Keratinocyte (primary cell): ENCODE data around the gene MYLK3. TPM values are rescaled to one million over a fixed set of nuclear protein-coding genes. Genes with fewer than 3 reads are reported as not detected.

Source experiments
- DNase-seq: peaks from one replicate; pipeline ENCODE4 v3.0.0-alpha.2; 2011; ENCODE audit warnings: low read depth, missing footprints, low spot score
- FAIRE-seq: peaks from 2 replicates; lab custom pipeline; 2011; peaks lifted over from hg19 to GRCh38; lab: Jason Lieb, UNC
- H2AFZ ChIP-seq: 2 replicates; pipeline ENCODE4 v1.6.0; 2012; ENCODE audit warnings: low read length, control low read depth, inconsistent platforms; ENCODE audit not compliant: control insufficient read depth
- H3K27ac ChIP-seq: 2 replicates; pipeline ENCODE4 v1.5.1; 2011; ENCODE audit warnings: low read length; ENCODE audit not compliant: control insufficient read depth, insufficient read depth
- H3K27me3 ChIP-seq: 3 replicates; pipeline ENCODE4 v1.6.0; 2011; ENCODE audit warnings: low read length; ENCODE audit not compliant: control insufficient read depth, insufficient read depth; ENCODE audit errors: extremely low read depth
- H3K36me3 ChIP-seq, 2 experiments: 2 replicates in 1 of 2; 3 replicates in 1 of 2; pipeline ENCODE4 v1.5.1; 2011; ENCODE audit warnings: low read length in 2 of 2, mild to moderate bottlenecking in 1 of 2; ENCODE audit not compliant: control insufficient read depth in 2 of 2, insufficient read depth in 2 of 2; ENCODE audit errors: extremely low read depth in 1 of 2
- H3K4me1 ChIP-seq: 3 replicates; pipeline ENCODE4 v1.5.1; 2011; ENCODE audit warnings: low read length; ENCODE audit not compliant: control insufficient read depth, insufficient read depth; ENCODE audit errors: extremely low read depth
- H3K4me2 ChIP-seq: 3 replicates; pipeline ENCODE4 v1.6.0; 2011; ENCODE audit warnings: low read depth, low read length; ENCODE audit not compliant: control insufficient read depth, insufficient read depth; ENCODE audit errors: extremely low read depth
- H3K4me3 ChIP-seq, 3 experiments: fragments of 200-600 bp in 1 of 3; sonication (generic) in 1 of 3; 2 replicates in 2 of 3; 3 replicates in 1 of 3; pipeline ENCODE4 v1.5.1; 2011 to 2016; ENCODE audit warnings: low read length in 3 of 3, mild to moderate bottlenecking in 3 of 3, control low read depth in 2 of 3, inconsistent platforms in 1 of 3, low read depth in 1 of 3, mixed read lengths in 1 of 3, mixed run types in 1 of 3, moderate library complexity in 1 of 3; ENCODE audit not compliant: control insufficient read depth in 2 of 3, insufficient read depth in 2 of 3; ENCODE audit errors: extremely low read depth in 1 of 3
- H3K79me2 ChIP-seq: 2 replicates; pipeline ENCODE4 v1.6.0; 2012; ENCODE audit warnings: low read length; ENCODE audit not compliant: control insufficient read depth, insufficient read depth
- H3K9ac ChIP-seq: 3 replicates; pipeline ENCODE4 v1.6.0; 2011; ENCODE audit warnings: low read length; ENCODE audit not compliant: control insufficient read depth, insufficient read depth; ENCODE audit errors: extremely low read depth
- H3K9me1 ChIP-seq: 3 replicates; pipeline ENCODE4 v1.6.0; 2011; ENCODE audit warnings: low read length; ENCODE audit not compliant: control insufficient read depth, insufficient read depth; ENCODE audit errors: extremely low read depth
- H3K9me3 ChIP-seq: 2 replicates; pipeline ENCODE4 v1.5.1; 2012; ENCODE audit warnings: low read depth, low read length; ENCODE audit not compliant: control insufficient read depth
- H4K20me1 ChIP-seq: 3 replicates; pipeline ENCODE4 v1.6.0; 2011; ENCODE audit warnings: low read length; ENCODE audit not compliant: control insufficient read depth, insufficient read depth; ENCODE audit errors: extremely low read depth
- CTCF ChIP-seq, 3 experiments: IDR thresholded peaks in 1 of 3; conservative IDR thresholded peaks in 1 of 3; optimal IDR thresholded peaks in 1 of 3; 2 replicates in 2 of 3; 3 replicates in 1 of 3; pipeline versions ENCODE3 to v1.5.1; 2011; ENCODE audit warnings: low read length in 3 of 3, mild to moderate bottlenecking in 3 of 3, moderate library complexity in 2 of 3, control low read depth in 1 of 3, inconsistent platforms in 1 of 3; ENCODE audit not compliant: insufficient read depth in 2 of 3; ENCODE audit errors: extremely low read depth in 1 of 3
- EZH2 ChIP-seq: IDR thresholded peaks from one replicate; pipeline ENCODE4 v1.6.1; 2012; ENCODE audit warnings: inconsistent platforms, mild to moderate bottlenecking, low read length, moderate library complexity
- dilution Hi-C: fragments of 300-500 bp; cut with MboI; formaldehyde crosslinking; loops from one replicate; pipeline ENCODE4 v1.7.0; 2020; ENCODE audit warnings: low sequenced_read_pairs; ENCODE audit not compliant: extremely low pct_ligation_motif_present
- polyA plus RNA-seq, 5 experiments: library from polyadenylated mRNA; depleted of rRNA in 3 of 5; stranded (reverse) in 3 of 5; stranded (forward) in 1 of 5; unstranded in 1 of 5; fragments of >200 nt; gene quantifications; 1 replicate in 1 of 5; 2 replicates in 3 of 5; 3 replicates in 1 of 5; pipeline versions ENCODE4 v1.2.1 to v1.2.3, GENCODE V29; 2011 to 2012; ENCODE audit warnings: missing spikeins in 2 of 5, low read depth in 1 of 5, low replicate concordance in 1 of 5

The MYLK3 gene
- polyA plus RNA-seq, 1 donor (not counting 4 experiments of a cell fraction or from before 2014, with no cell fraction given): 0.03 TPM

GRCh38 chr16:46711106-46712058 is 36.8 kb downstream of the MYLK3 start:
- H3K4me3 ChIP-seq: no peak overlapping the region
- TF ChIP-seq CTCF (optimal IDR thresholded peaks at IDR 0.05 in 1 of 3, IDR thresholded peaks at IDR 0.05 in 1 of 3, conservative IDR thresholded peaks at IDR 0.05 in 1 of 3; ENCODE audit: extremely low read depth in 1 of 3, insufficient read depth in 2 of 3, low read length in 3 of 3): no peak
- no peak for TF ChIP-seq EZH2
- no peak for DNase-seq
- H3K4me1 ChIP-seq: no peaks in the 10 kb centered on the region
- no peaks in the 10 kb centered on the region for H3K79me2 ChIP-seq
- dilution Hi-C loops: no loop called here
- no peaks in the 10 kb centered on the region for H3K9me1 ChIP-seq
- H3K27ac ChIP-seq: no peak overlapping the region
- no peak overlapping the region for H3K4me2 ChIP-seq
- no peak overlapping the region for H3K9ac ChIP-seq
- no peaks in the 10 kb centered on the region for H3K36me3 ChIP-seq
- no peaks in the 10 kb centered on the region for H3K9me3 ChIP-seq
- H4K20me1 ChIP-seq: no peaks in the 10 kb centered on the region
- no peak overlapping the region for H2AFZ ChIP-seq
- no peak for FAIRE-seq
- H3K27me3 ChIP-seq: no peaks in the 10 kb centered on the region

GRCh38 chr16:46709469-46710005 is 38.6 kb downstream of the MYLK3 start:
- no peaks in the 10 kb centered on the region for H3K36me3 ChIP-seq
- no peaks in the 10 kb centered on the region for H4K20me1 ChIP-seq
- no peak overlapping the region for H2AFZ ChIP-seq
- H3K4me3 ChIP-seq: no peak overlapping the region
- no peak overlapping the region for H3K4me2 ChIP-seq
- FAIRE-seq (no peak), DNase-seq (no peak)
- no peaks in the 10 kb centered on the region for H3K9me3 ChIP-seq
- H3K9ac ChIP-seq: no peak overlapping the region
- no peaks in the 10 kb centered on the region for H3K79me2 ChIP-seq
- no peak overlapping the region for H3K27ac ChIP-seq
- dilution Hi-C loops: no loop called here
- no peaks in the 10 kb centered on the region for H3K27me3 ChIP-seq
- TF ChIP-seq EZH2: no peak
- TF ChIP-seq CTCF (optimal IDR thresholded peaks at IDR 0.05 in 1 of 3, IDR thresholded peaks at IDR 0.05 in 1 of 3, conservative IDR thresholded peaks at IDR 0.05 in 1 of 3; ENCODE audit: extremely low read depth in 1 of 3, insufficient read depth in 2 of 3, low read length in 3 of 3): no peak
- no peaks in the 10 kb centered on the region for H3K9me1 ChIP-seq
- H3K4me1 ChIP-seq: peaks cover 5% of the 10 kb centered on the region
